ENCODE measurements around the gene MEI4. TPM values are rescaled to one million over a fixed set of nuclear protein-coding genes. Genes with fewer than 3 reads are reported as not detected.

MEI4 gene
- total and polyA plus RNA-seq, 2 of the 13 experiments (the other 11 are each of a cell fraction or from before 2014, with no cell fraction given) = not detected

GRCh38 chr6:77813090-77813489 lies 160.3 kb downstream of the MEI4 start:
- H3K27me3 ChIP-seq (ENCODE audit: control insufficient read depth in 1 of 2, insufficient read depth in 2 of 2, low read length in 2 of 2) = no peaks in the 10 kb centered on the region

GRCh38 chr6:77814119-77814518 lies 161.3 kb downstream of the MEI4 start:
- no peak for DNase-seq (ENCODE audit: low spot score)
- ChIA-PET POLR2A (no interaction called here), CTCF (ENCODE audit: low intra/inter-chr PET ratio, low total read pairs) (no interaction called here)
- H3K4me1 ChIP-seq (ENCODE audit: insufficient read depth, low read length) = peaks cover 25% of the 10 kb centered on the region
- TF ChIP-seq HNF4A (CRISPR knock-in tag; IDR thresholded peaks at IDR 0.05) = peak; percentile 26; the same call in 1 of the 2 replicates
- TF ChIP-seq THAP9 (CRISPR knock-in tag; IDR thresholded peaks at IDR 0.05; ENCODE audit: borderline replicate concordance) = no peak
- H4K20me1 ChIP-seq (ENCODE audit: insufficient read depth, low read length) = no peaks in the 10 kb centered on the region
- in situ Hi-C loops (cut with HindIII; ENCODE audit: extremely low pct_ligation_motif_present, low pct_unique_long_range_greater_than_20kb) (no loop called here), intact Hi-C loops (cut with micrococcal nuclease; ENCODE audit: unreplicated experiment) (no loop called here)
- H3K9ac ChIP-seq (ENCODE audit: insufficient read depth, low read depth, low read length) = no peak overlapping the region
- no TSS peak for BruUV-seq (replicated peaks)
- WGBS (ENCODE audit: low lambda C conversion rate) = 75% methylated on average over 1 of the region's 1 CpG
- H3K4me3 ChIP-seq (replicated peaks in 1 of 3; ENCODE audit: insufficient read depth in 1 of 3, low read depth in 2 of 3, low read length in 3 of 3) = no peak overlapping the region
- no peak overlapping the region for H2AFZ ChIP-seq (ENCODE audit: low read length)
- no peak overlapping the region for H3K27ac ChIP-seq (ENCODE audit: extremely low read length, insufficient read depth, low read length)
- no peak for ATAC-seq
- no peaks in the 10 kb centered on the region for H3K27me3 ChIP-seq (ENCODE audit: control insufficient read depth in 1 of 2, insufficient read depth in 2 of 2, low read length in 2 of 2)
- no peaks in the 10 kb centered on the region for H3K36me3 ChIP-seq (replicated peaks in 1 of 2; ENCODE audit: control insufficient read depth in 1 of 2, insufficient read depth in 2 of 2, low read length in 2 of 2)
- H3K9me3 ChIP-seq (ENCODE audit: low read length) = no peaks in the 10 kb centered on the region
- FAIRE-seq = no peak
- no peak overlapping the region for H3K4me2 ChIP-seq (ENCODE audit: low read depth, low read length)
- H3K79me2 ChIP-seq (ENCODE audit: insufficient read depth, low read length) = no peaks in the 10 kb centered on the region

More at GRCh38 chr6:77813090-77813489, 160.3 kb downstream of the MEI4 start:
- FAIRE-seq (no peak), DNase-seq (ENCODE audit: low spot score) (no peak), ATAC-seq (no peak)
- Histone ChIP-seq H3K36me3 (replicated peaks in 1 of 2; ENCODE audit: control insufficient read depth in 1 of 2, insufficient read depth in 2 of 2, low read length in 2 of 2) (no peaks in the 10 kb centered on the region), H3K4me3 (replicated peaks in 1 of 3; ENCODE audit: insufficient read depth in 1 of 3, low read depth in 2 of 3, low read length in 3 of 3) (no peak overlapping the region), H2AFZ (ENCODE audit: low read length) (no peak overlapping the region), H3K9ac (ENCODE audit: insufficient read depth, low read depth, low read length) (no peak overlapping the region), H3K4me2 (ENCODE audit: low read depth, low read length) (no peak overlapping the region), H3K4me1 (ENCODE audit: insufficient read depth, low read length) (peaks cover 25% of the 10 kb centered on the region), H3K27ac (ENCODE audit: extremely low read length, insufficient read depth, low read length) (no peak overlapping the region), H3K9me3 (ENCODE audit: low read length) (no peaks in the 10 kb centered on the region), H4K20me1 (ENCODE audit: insufficient read depth, low read length) (no peaks in the 10 kb centered on the region), H3K79me2 (ENCODE audit: insufficient read depth, low read length) (no peaks in the 10 kb centered on the region)
- WGBS (ENCODE audit: low lambda C conversion rate) = 76% methylated on average over 1 of the region's 1 CpG
- in situ Hi-C loops (cut with HindIII; ENCODE audit: extremely low pct_ligation_motif_present, low pct_unique_long_range_greater_than_20kb) (no loop called here), intact Hi-C loops (cut with micrococcal nuclease; ENCODE audit: unreplicated experiment) (no loop called here)
- no TSS peak for BruUV-seq (replicated peaks)
- TF ChIP-seq ZNF546 (CRISPR knock-in tag; conservative IDR thresholded peaks at IDR 0.05) (no peak), ZNF768 (CRISPR knock-in tag; IDR thresholded peaks at IDR 0.05) (no peak), KLF16 (CRISPR knock-in tag; IDR thresholded peaks at IDR 0.05) (no peak), ZNF891 (CRISPR knock-in tag; IDR thresholded peaks at IDR 0.05) (no peak), YY1 (IDR thresholded peaks at IDR 0.05; ENCODE audit: insufficient read depth, insufficient replicate concordance, low read depth, low read length) (no peak), ZSCAN31 (CRISPR knock-in tag; IDR thresholded peaks at IDR 0.05; ENCODE audit: low read depth) (no peak), FOXK1 (CRISPR knock-in tag; IDR thresholded peaks at IDR 0.05; ENCODE audit: borderline replicate concordance, low read depth) (no peak), ZNF746 (CRISPR knock-in tag; IDR thresholded peaks at IDR 0.05) (no peak), ZNF772 (CRISPR knock-in tag; IDR thresholded peaks at IDR 0.05) (no peak), ZNF619 (CRISPR knock-in tag; IDR thresholded peaks at IDR 0.05) (no peak), ZBTB26 (CRISPR knock-in tag; IDR thresholded peaks at IDR 0.05; ENCODE audit: borderline replicate concordance) (no peak), ZNF263 (CRISPR knock-in tag; IDR thresholded peaks at IDR 0.05) (no peak)
- POLR2A ChIA-PET = no interaction called here
- CTCF ChIA-PET (ENCODE audit: low intra/inter-chr PET ratio, low total read pairs) = no interaction called here

All from HepG2 (cell line).